HepG2 (cell line): ENCODE results near the gene ZC3H4. TPM values are rescaled to one million over a fixed set of nuclear protein-coding genes. Genes with fewer than 3 reads are reported as not detected.

ENCODE experiments used
- ATAC-seq: fragments of 200-7000 bp; cut with Tn5 transposase; 3 replicates; pipeline ENCODE4 v1.9.1; 2020; ENCODE audit warnings: mild to moderate bottlenecking, moderate library complexity
- BruUV-seq: library from RNA; stranded (reverse); fragments of 400-500 nt; replicated peaks from 2 replicates; lab custom pipeline; 2021; lab: Mats Ljungman, UMichigan
- CTCF ChIA-PET: fragments of 300-600 bp; formaldehyde crosslinking; extraction: SDS; loops from one replicate; lab custom pipeline; 2021; ENCODE audit warnings: low total read pairs, inconsistent platforms, low intra/inter-chr PET ratio; lab: Yijun Ruan, JAX
- POLR2A ChIA-PET: fragments of 350-600 bp; sonication (Branson Sonifier 250); formaldehyde crosslinking; loops from one replicate; lab custom pipeline; 2020; ENCODE audit warnings: antibody characterized with exemption, inconsistent platforms; lab: Yijun Ruan, JAX
- DNase-seq: peaks from one replicate; pipeline ENCODE4 v3.0.0-alpha.2; 2015; ENCODE audit warnings: low spot score
- FAIRE-seq: peaks from 3 replicates; lab custom pipeline; 2011; peaks lifted over from hg19 to GRCh38; lab: Jason Lieb, UNC
- H2AFZ ChIP-seq: one replicate; pipeline ENCODE4 v1.6.1; 2011; ENCODE audit warnings: low read length, inconsistent platforms
- H3K27ac ChIP-seq: fragments of 300-600 bp; 3 replicates; pipeline ENCODE4 v1.8.0; 2011; ENCODE audit warnings: mixed run types, mild to moderate bottlenecking, mixed read lengths, low read length, inconsistent platforms; ENCODE audit not compliant: insufficient read depth; ENCODE audit errors: extremely low read length
- H3K27me3 ChIP-seq, 2 experiments: fragments of 200-600 bp in 1 of 2; 2 replicates in 1 of 2; 3 replicates in 1 of 2; pipeline versions ENCODE4 v1.6.0 to v1.8.0; 2011; ENCODE audit warnings: low read length in 2 of 2, mild to moderate bottlenecking in 2 of 2, moderate library complexity in 2 of 2, inconsistent platforms in 1 of 2; ENCODE audit not compliant: insufficient read depth in 2 of 2, control insufficient read depth in 1 of 2
- H3K36me3 ChIP-seq, 2 experiments: fragments of 200-600 bp in 1 of 2; replicated peaks in 1 of 2; 2 replicates in 1 of 2; 3 replicates in 1 of 2; pipeline versions ENCODE4 v1.5.1 to v1.8.0; 2011; ENCODE audit warnings: low read length in 2 of 2, inconsistent platforms in 1 of 2; ENCODE audit not compliant: insufficient read depth in 2 of 2, control insufficient read depth in 1 of 2
- H3K4me1 ChIP-seq: 2 replicates; pipeline ENCODE4 v1.5.1; 2012; ENCODE audit warnings: low read length, inconsistent platforms; ENCODE audit not compliant: insufficient read depth
- H3K4me2 ChIP-seq: 2 replicates; pipeline ENCODE4 v1.6.0; 2011; ENCODE audit warnings: low read depth, low read length, inconsistent platforms
- H3K4me3 ChIP-seq, 3 experiments: fragments of 200-600 bp in 1 of 3; sonication (generic), shearing (Covaris generic) in 1 of 3; replicated peaks in 1 of 3; 2 replicates each; pipeline ENCODE4 v1.5.1; 2011 to 2016; ENCODE audit warnings: low read length in 3 of 3, inconsistent platforms in 2 of 3, low read depth in 2 of 3, mild to moderate bottlenecking in 2 of 3, control low read depth in 1 of 3, mixed read lengths in 1 of 3; ENCODE audit not compliant: insufficient read depth in 1 of 3
- H3K79me2 ChIP-seq: one replicate; pipeline ENCODE4 v1.6.1; 2011; ENCODE audit warnings: low read length, inconsistent platforms; ENCODE audit not compliant: insufficient read depth
- H3K9ac ChIP-seq: 2 replicates; pipeline ENCODE4 v1.6.0; 2011; ENCODE audit warnings: mild to moderate bottlenecking, low read depth, low read length, inconsistent platforms; ENCODE audit not compliant: insufficient read depth
- H3K9me3 ChIP-seq: 2 replicates; pipeline ENCODE4 v1.5.1; 2012; ENCODE audit warnings: mild to moderate bottlenecking, low read length
- H4K20me1 ChIP-seq: 2 replicates; pipeline ENCODE4 v1.6.0; 2011; ENCODE audit warnings: inconsistent platforms, mild to moderate bottlenecking, low read length, moderate library complexity; ENCODE audit not compliant: insufficient read depth
- DR1 ChIP-seq: sonication (generic); formaldehyde crosslinking; IDR thresholded peaks from 2 replicates; pipeline ENCODE4 v1.8.0; 2021; ENCODE audit warnings: mild to moderate bottlenecking, missing genetic modification reagents, inconsistent platforms
- FOXA3 ChIP-seq: IDR thresholded peaks from 2 replicates; pipeline ENCODE4 v1.6.1; 2016; ENCODE audit warnings: missing genetic modification reagents, missing compliant biosample characterization
- NFKBIZ ChIP-seq: IDR thresholded peaks from 2 replicates; pipeline ENCODE4 v1.6.1; 2018; ENCODE audit warnings: missing genetic modification reagents, missing compliant biosample characterization
- SALL1 ChIP-seq: sonication (generic); formaldehyde crosslinking; IDR thresholded peaks from 2 replicates; pipeline ENCODE4 v1.8.0; 2022; ENCODE audit warnings: mild to moderate bottlenecking, missing genetic modification reagents
- ZNF343 ChIP-seq: sonication (generic); formaldehyde crosslinking; IDR thresholded peaks from 2 replicates; pipeline ENCODE4 v1.4.0; 2020; ENCODE audit warnings: mild to moderate bottlenecking, missing genetic modification reagents
- WGBS: methylation state at CpG from one replicate; pipeline ENCODE4 v1.1.6; 2017; ENCODE audit warnings: low lambda C conversion rate; 5-methylcytosine and 5-hydroxymethylcytosine counted together
- in situ Hi-C: cut with HindIII; loops from 2 replicates; pipeline ENCODE4 v1.10.0; 2017; ENCODE audit warnings: low pct_unique_long_range_greater_than_20kb; ENCODE audit not compliant: extremely low pct_ligation_motif_present
- intact Hi-C: fragments of 100-400 bp; cut with micrococcal nuclease; formaldehyde crosslinking; loops from one replicate; pipeline ENCODE4 v1.10.0; 2022; ENCODE audit not compliant: unreplicated experiment
- polyA plus RNA-seq, 8 experiments: library from polyadenylated mRNA; depleted of rRNA in 3 of 8; stranded (reverse) in 7 of 8; unstranded in 1 of 8; fragments of >200 nt; fragmentation: Illumina TruSeq in 4 of 8; extraction: Trizol in 4 of 8; gene quantifications; 2 replicates each; pipeline versions ENCODE4 v1.2.1 to v1.2.3, GENCODE V29; 2011 to 2016; ENCODE audit warnings: low read depth in 4 of 8, missing spikeins in 1 of 8, mixed read lengths in 1 of 8; ENCODE audit not compliant: insufficient read depth in 1 of 8
- total RNA-seq, 5 experiments: library from RNA; depleted of rRNA; stranded (reverse); fragments of >200 nt; fragmentation: Illumina TruSeq; extraction: Trizol; gene quantifications; 2 replicates each; pipeline ENCODE4 v1.2.3, GENCODE V29; 2016; ENCODE audit warnings: low read depth in 1 of 5
- TF ChIP-seq, protein P1 (sequence below): sonication (generic); formaldehyde crosslinking; IDR thresholded peaks from 2 replicates; pipeline ENCODE4 v1.4.0; 2020; ENCODE audit warnings: missing genetic modification reagents, borderline replicate concordance
- TF ChIP-seq, protein P2 (sequence below): sonication (generic); formaldehyde crosslinking; IDR thresholded peaks from 2 replicates; pipeline ENCODE4 v1.5.0; 2020; ENCODE audit warnings: missing genetic modification reagents, mild to moderate bottlenecking, borderline replicate concordance
- TF ChIP-seq, protein P3 (sequence below): sonication (generic); formaldehyde crosslinking; IDR thresholded peaks from 2 replicates; pipeline ENCODE4 v1.4.0; 2020; ENCODE audit warnings: mild to moderate bottlenecking, missing genetic modification reagents

Gene ZC3H4
- total and polyA plus RNA-seq, 2 of the 13 experiments (the other 11 are each of a cell fraction or from before 2014, with no cell fraction given) = 1.8 to 10.7 TPM

DNA sequence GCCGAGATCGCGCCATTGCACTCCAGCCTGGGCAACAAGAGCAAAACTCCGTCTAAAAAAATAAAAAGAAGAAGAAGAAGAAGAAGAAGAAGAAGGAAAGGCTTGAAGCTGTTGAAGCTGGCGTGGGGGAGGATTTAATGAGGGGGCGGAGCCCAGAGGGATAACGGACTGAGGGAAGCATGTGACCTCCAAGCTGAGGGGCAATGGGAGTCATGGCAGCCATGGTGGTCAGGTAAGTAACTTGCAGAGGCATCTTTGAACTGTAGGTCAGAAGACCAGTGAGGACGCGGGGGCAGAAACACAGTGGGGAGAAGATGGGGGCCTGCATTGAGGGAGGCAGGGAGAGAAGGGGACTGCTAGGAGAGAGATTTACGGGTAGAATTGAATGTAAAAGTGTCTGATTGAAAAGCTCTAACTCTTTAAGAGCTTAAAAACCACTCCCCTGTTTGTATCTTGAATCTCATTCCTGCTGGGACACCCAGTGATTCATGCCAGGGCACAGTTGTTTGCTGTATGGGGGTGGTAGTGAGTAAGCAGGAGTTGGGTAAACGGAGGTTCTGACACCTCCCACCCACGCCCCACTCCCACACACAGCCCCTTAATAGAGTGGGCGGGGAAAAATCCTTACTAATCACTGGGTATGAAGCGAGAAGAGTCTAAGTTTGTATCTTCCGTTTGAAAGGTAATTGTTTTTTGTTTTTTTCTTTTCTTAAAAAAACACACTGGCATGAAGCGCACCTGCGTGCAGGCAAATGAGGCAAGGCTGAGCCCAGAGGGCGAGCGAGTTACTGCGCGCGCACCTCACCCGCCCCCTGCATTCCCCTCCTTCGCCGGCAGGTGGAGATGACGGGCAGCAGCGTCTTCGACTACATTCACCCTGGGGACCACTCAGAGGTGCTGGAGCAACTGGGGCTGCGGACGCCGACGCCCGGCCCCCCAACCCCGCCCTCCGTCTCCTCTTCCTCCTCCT is 78.2 kb downstream of the ZC3H4 start (continued):
- TF ChIP-seq, protein P1, sequence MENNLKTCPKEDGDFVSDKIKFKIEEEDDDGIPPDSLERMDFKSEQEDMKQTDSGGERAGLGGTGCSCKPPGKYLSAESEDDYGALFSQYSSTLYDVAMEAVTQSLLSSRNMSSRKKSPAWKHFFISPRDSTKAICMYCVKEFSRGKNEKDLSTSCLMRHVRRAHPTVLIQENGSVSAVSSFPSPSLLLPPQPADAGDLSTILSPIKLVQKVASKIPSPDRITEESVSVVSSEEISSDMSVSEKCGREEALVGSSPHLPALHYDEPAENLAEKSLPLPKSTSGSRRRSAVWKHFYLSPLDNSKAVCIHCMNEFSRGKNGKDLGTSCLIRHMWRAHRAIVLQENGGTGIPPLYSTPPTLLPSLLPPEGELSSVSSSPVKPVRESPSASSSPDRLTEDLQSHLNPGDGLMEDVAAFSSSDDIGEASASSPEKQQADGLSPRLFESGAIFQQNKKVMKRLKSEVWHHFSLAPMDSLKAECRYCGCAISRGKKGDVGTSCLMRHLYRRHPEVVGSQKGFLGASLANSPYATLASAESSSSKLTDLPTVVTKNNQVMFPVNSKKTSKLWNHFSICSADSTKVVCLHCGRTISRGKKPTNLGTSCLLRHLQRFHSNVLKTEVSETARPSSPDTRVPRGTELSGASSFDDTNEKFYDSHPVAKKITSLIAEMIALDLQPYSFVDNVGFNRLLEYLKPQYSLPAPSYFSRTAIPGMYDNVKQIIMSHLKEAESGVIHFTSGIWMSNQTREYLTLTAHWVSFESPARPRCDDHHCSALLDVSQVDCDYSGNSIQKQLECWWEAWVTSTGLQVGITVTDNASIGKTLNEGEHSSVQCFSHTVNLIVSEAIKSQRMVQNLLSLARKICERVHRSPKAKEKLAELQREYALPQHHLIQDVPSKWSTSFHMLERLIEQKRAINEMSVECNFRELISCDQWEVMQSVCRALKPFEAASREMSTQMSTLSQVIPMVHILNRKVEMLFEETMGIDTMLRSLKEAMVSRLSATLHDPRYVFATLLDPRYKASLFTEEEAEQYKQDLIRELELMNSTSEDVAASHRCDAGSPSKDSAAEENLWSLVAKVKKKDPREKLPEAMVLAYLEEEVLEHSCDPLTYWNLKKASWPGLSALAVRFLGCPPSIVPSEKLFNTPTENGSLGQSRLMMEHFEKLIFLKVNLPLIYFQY (CRISPR knock-in tag) = no peak

DNA sequence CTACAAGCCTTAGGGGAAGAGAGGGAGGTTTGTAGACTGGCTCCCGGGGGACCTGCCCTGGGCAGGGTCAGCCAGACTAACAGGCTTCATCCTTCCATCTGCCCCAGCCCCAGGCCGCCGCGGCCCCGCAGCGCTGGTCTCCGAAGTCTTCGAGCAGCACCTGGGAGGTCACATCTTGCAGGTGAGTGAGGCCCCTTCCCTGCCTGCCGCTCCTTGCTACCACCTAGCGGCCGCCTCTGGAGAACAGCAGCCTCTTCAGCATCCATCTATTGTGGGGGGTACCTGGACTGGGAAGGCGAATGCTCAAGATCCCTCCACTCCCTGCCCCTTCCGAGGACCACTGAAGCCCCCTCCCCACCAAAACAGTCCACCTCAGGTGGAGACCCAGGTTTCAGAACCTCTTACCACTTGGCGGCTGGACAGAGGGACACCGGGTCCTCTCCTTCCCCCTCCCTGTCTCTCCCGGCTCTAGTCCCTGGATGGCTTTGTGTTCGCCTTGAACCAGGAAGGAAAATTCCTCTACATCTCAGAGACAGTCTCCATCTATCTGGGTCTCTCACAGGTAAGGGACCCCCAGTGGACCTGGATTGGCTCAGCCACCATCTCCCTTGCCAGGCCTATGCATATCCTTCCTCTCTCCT is 81.3 kb downstream of the ZC3H4 start:
- BruUV-seq = no TSS peak
- intact Hi-C loops = loop anchor here (1.0 kb wide), 1 partner anchor 19 kb away; no protein-coding TSS in a partner anchor
- FAIRE-seq = no peak
- TF ChIP-seq NFKBIZ (CRISPR knock-in tag) (no peak), SALL1 (CRISPR knock-in tag) (peak; percentile 29; the same call in 1 of the 2 replicates), FOXA3 (CRISPR knock-in tag) (no peak), DR1 (CRISPR knock-in tag) (0 out of 2 replicates have a peak, but pooled peaks have one; percentile 32), ZNF343 (CRISPR knock-in tag) (no peak)
- TF ChIP-seq, protein P2, sequence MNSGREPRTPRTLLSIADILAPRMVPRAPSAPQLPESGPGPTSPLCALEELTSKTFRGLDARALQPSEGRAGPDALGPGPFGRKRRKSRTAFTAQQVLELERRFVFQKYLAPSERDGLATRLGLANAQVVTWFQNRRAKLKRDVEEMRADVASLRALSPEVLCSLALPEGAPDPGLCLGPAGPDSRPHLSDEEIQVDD (CRISPR knock-in tag) = 0 out of 2 replicates have a peak, but pooled peaks have one; percentile 58
- TF ChIP-seq, protein P3, sequence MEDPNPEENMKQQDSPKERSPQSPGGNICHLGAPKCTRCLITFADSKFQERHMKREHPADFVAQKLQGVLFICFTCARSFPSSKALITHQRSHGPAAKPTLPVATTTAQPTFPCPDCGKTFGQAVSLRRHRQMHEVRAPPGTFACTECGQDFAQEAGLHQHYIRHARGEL (CRISPR knock-in tag) = no peak

More for the DNA sequence above, 81.3 kb downstream of the ZC3H4 start:
- H3K79me2 ChIP-seq = no peaks in the 10 kb centered on the region
- H3K4me3 ChIP-seq = no peak overlapping the region
- H3K27ac ChIP-seq = no peak overlapping the region
- peaks cover 23% of the 10 kb centered on the region for H3K4me1 ChIP-seq
- in situ Hi-C loops = no loop called here
- ChIA-PET CTCF (interaction anchor here (2.2 kb wide), 1 partner anchor 19 kb away, joined by 20 read pairs; no protein-coding TSS in a partner anchor), POLR2A (no interaction called here)
- ATAC-seq = peak; percentile 74
- no peak for DNase-seq
- H4K20me1 ChIP-seq = no peaks in the 10 kb centered on the region
- no peaks in the 10 kb centered on the region for H3K27me3 ChIP-seq
- H3K4me2 ChIP-seq = no peak overlapping the region
- H3K9me3 ChIP-seq = no peaks in the 10 kb centered on the region
- no peaks in the 10 kb centered on the region for H3K36me3 ChIP-seq
- H3K9ac ChIP-seq = no peak overlapping the region
- H2AFZ ChIP-seq = no peak overlapping the region
- WGBS = 43% methylated on average over 9 of the region's 17 CpGs
